Spleen (tissue), 11 donors: ENCODE data around the gene PNPLA6. TPM values are rescaled to one million over a fixed set of nuclear protein-coding genes. Genes with fewer than 3 reads are reported as not detected.

Experiments used
- DNase-seq: peaks from one replicate; pipeline ENCODE4 v3.0.0-alpha.2; 2020
- H3K27ac ChIP-seq, 8 donors: fragments of 200-600 bp; sonication (generic) in 7 of 8; 1 replicate in 4 of 8; 2 replicates in 4 of 8; pipeline versions ENCODE4 v1.5.0 to v1.8.0; 2016 to 2021; ENCODE audit warnings: inconsistent platforms in 4 of 8, mild to moderate bottlenecking in 4 of 8, moderate library complexity in 1 of 8
- H3K27me3 ChIP-seq, 7 donors: fragments of 200-600 bp; sonication (generic) in 6 of 7; replicated peaks in 1 of 7; 1 replicate in 4 of 7; 2 replicates in 3 of 7; pipeline versions ENCODE4 v1.5.0 to v1.8.0; 2016 to 2021; ENCODE audit warnings: inconsistent platforms in 3 of 7, mild to moderate bottlenecking in 1 of 7
- H3K36me3 ChIP-seq, 6 donors: fragments of 200-600 bp; sonication (generic) in 5 of 6; 1 replicate in 4 of 6; 2 replicates in 2 of 6; pipeline versions ENCODE4 v1.5.0 to v1.8.0; 2016 to 2021; ENCODE audit warnings: inconsistent platforms in 2 of 6
- H3K4me1 ChIP-seq, 6 donors: fragments of 200-600 bp; sonication (generic) in 5 of 6; 1 replicate in 3 of 6; 2 replicates in 3 of 6; pipeline versions ENCODE4 v1.5.0 to v1.8.0; 2016 to 2021; ENCODE audit warnings: inconsistent platforms in 3 of 6
- H3K4me3 ChIP-seq, 8 donors: fragments of 200-600 bp; sonication (generic) in 7 of 8; 1 replicate in 4 of 8; 2 replicates in 4 of 8; pipeline versions ENCODE4 v1.5.0 to v1.8.0; 2016 to 2021; ENCODE audit warnings: inconsistent platforms in 4 of 8, mild to moderate bottlenecking in 4 of 8, moderate library complexity in 2 of 8
- H3K9me3 ChIP-seq, 8 donors: fragments of 200-600 bp; sonication (generic) in 7 of 8; 1 replicate in 4 of 8; 2 replicates in 4 of 8; pipeline versions ENCODE4 v1.5.0 to v1.8.0; 2016 to 2021; ENCODE audit warnings: inconsistent platforms in 4 of 8
- POLR2A ChIP-seq, 3 donors: fragments of 450-650 bp; IDR thresholded peaks; one replicate each; pipeline ENCODE4 v1.5.1; 2017; ENCODE audit warnings: antibody characterized with exemption in 3 of 3, mild to moderate bottlenecking in 1 of 3
- POLR2AphosphoS5 ChIP-seq, 3 donors: sonication (generic); formaldehyde crosslinking; IDR thresholded peaks; one replicate each; pipeline ENCODE4 v1.5.1; 2017; ENCODE audit warnings: antibody characterized with exemption in 3 of 3
- WGBS, 5 donors: extraction: QIAGEN DNeasy Blood & Tissue Kit in 3 of 5; methylation state at CpG; one replicate each; pipeline versions ENCODE4 v1.1.5 to v1.1.7; 2013 to 2018; 5-methylcytosine and 5-hydroxymethylcytosine counted together
- intact Hi-C: fragments of 100-400 bp; cut with DNase I; formaldehyde crosslinking; loops from one replicate; pipeline ENCODE4 v1.15.0; 2023; ENCODE audit warnings: low total_unique reads
- polyA plus RNA-seq, 3 donors: library from polyadenylated mRNA; stranded (reverse); fragments of 200-250 nt; gene quantifications; one replicate each; pipeline ENCODE4 v1.2.1, GENCODE V29; 2013
- total RNA-seq, 7 donors: library from RNA; depleted of rRNA in 3 of 7; stranded (reverse); fragments of >200 nt in 3 of 7; fragmentation: NEBNext Ultra II Directional in 4 of 7; extraction: Animal tissue kit (Norgen Biotek cat#: 25700) in 4 of 7; gene quantifications; one replicate each; pipeline versions ENCODE4 v1.1.0 to v1.2.1, GENCODE V29; 2016 to 2021
- TF ChIP-seq, protein P1 (sequence below), 11 experiments: fragments of 200-600 bp in 7 of 11; fragments of 450-650 bp in 4 of 11; sonication (generic) in 4 of 11; IDR thresholded peaks in 8 of 11; conservative IDR thresholded peaks in 3 of 11; 1 replicate in 7 of 11; 2 replicates in 4 of 11; pipeline versions ENCODE4 v1.4.0 to v1.8.0; 2016 to 2021; ENCODE audit warnings: antibody characterized with exemption in 11 of 11, inconsistent platforms in 4 of 11, mild to moderate bottlenecking in 1 of 11
- donor health status: healthy with polysubstance abuse.
- donor health status: DM: no; HTN: no; CAD: no; lungs with moderate emphysema.
- donor health status: DM: no; HTN: no; CAD: no.
- donor health status: Bipolar disorder and iron deficiency.
- donor health status: healthy.
- donor health status: DM: no; HTN: no; CAD: no.
- donor health status: DM: yes; HTN: yes; CAD: no.

The PNPLA6 gene
- total and polyA plus RNA-seq, 10 donors: 51.0 to 225 (median 146) TPM

DNA sequence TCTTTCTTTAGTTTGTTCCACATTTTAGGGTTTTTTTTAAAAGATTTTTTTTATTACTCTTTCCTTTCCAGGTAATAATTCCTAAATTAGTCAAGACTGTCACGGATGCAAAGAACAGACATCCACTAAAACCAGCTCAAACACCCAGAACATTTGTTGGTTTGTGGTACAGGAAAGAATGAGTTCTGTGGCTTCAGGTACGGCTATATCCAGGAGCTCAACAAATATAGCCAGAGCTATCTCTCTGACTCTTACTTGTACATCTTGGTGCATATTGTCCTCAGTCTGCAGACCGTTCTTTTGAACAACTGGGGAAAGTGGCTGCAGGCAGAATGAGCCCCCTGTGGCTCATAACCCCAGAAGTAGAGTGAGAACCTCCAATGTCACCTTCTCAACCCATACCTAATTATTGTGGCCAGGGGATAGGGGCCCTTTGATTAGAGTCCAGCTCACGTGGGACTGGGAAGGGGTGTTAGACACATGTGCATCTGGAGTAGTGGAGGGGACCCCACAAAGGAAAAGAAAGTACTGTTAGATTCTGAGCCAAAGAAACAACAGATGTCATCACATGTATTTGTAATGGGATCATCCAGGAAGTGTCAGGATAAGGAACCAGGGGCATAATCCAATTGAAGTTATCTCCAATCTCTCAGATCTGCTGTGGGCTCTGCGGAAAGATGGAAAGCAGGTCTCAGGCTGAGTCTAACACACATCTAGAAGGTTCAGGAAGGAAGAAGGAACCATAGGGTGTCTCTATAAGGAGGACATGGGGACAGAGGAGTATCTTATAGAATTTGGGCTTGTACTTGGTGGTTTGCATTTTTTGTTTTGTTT lies 21.5 kb upstream of the PNPLA6 start:
- no peak for DNase-seq
- Histone ChIP-seq H3K4me3 (no peak overlapping the region), H3K27ac (no peak overlapping the region), H3K27me3 (peaks cover 0 to 6% (median 0%) of the 10 kb centered on the region in 7 donors), H3K4me1 (peaks cover 0 to 29% (median 15%) of the 10 kb centered on the region in 6 donors), H3K9me3 (no peaks in the 10 kb centered on the region), H3K36me3 (peaks cover 0 to 1% (median 0%) of the 10 kb centered on the region in 6 donors)
- TF ChIP-seq POLR2A (IDR thresholded peaks at IDR 0.05) (no peak), POLR2AphosphoS5 (IDR thresholded peaks at IDR 0.05) (no peak)
- TF ChIP-seq, protein P1, sequence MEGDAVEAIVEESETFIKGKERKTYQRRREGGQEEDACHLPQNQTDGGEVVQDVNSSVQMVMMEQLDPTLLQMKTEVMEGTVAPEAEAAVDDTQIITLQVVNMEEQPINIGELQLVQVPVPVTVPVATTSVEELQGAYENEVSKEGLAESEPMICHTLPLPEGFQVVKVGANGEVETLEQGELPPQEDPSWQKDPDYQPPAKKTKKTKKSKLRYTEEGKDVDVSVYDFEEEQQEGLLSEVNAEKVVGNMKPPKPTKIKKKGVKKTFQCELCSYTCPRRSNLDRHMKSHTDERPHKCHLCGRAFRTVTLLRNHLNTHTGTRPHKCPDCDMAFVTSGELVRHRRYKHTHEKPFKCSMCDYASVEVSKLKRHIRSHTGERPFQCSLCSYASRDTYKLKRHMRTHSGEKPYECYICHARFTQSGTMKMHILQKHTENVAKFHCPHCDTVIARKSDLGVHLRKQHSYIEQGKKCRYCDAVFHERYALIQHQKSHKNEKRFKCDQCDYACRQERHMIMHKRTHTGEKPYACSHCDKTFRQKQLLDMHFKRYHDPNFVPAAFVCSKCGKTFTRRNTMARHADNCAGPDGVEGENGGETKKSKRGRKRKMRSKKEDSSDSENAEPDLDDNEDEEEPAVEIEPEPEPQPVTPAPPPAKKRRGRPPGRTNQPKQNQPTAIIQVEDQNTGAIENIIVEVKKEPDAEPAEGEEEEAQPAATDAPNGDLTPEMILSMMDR (IDR thresholded peaks at IDR 0.05 in 8 of 11, conservative IDR thresholded peaks at IDR 0.05 in 3 of 11): no peak
- 80 to 94% (median 85%) methylated on average over 5 of the region's 5 CpGs for WGBS, 5 donors
- intact Hi-C loops: no loop called here

DNA sequence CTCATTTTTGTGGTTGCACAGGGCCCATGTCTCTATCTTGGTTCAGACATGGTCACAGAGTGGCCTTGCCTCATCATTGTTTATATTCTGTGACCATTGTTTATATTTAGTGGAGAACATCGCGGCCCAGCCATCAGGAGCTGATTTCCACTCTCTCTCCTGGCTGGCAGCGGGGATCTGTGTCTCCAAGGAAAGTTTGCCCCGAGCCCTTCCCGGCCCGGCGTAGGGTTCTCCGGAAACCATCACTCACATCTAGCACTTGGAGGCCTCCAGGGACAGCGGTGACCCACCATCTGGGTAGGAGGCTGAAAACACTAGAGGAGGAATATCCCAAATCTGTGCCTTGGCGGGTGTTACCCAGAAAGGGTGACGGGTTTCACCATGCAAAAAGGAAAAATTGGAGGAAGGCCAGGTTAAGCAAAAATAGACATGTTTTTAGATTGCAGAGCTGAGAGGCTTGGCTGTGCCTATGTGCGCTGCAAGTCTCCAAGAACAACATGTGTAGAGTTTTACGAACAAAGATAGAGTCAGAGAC lies 20.3 kb upstream of the PNPLA6 start:
- Histone ChIP-seq H3K4me3 (peak overlapping the region in 3 of 8 donors; percentile 16 to 75 (median 67)), H3K27me3 (peaks cover 0 to 6% (median 0%) of the 10 kb centered on the region in 7 donors), H3K9me3 (no peaks in the 10 kb centered on the region), H3K27ac (peak overlapping the region in 7 of 8 donors; percentile 60 to 85 (median 70)), H3K4me1 (peaks cover 0 to 33% (median 17%) of the 10 kb centered on the region in 6 donors), H3K36me3 (peaks cover 0 to 13% (median 7%) of the 10 kb centered on the region in 6 donors)
- no peak for DNase-seq
- whole genome bisulfite sequencing, 5 donors: 81 to 84% (median 82%) methylated on average over 13 of the region's 13 CpGs
- TF ChIP-seq, protein P1 (IDR thresholded peaks at IDR 0.05 in 8 of 11, conservative IDR thresholded peaks at IDR 0.05 in 3 of 11): no peak
- TF ChIP-seq POLR2AphosphoS5 (IDR thresholded peaks at IDR 0.05) (no peak), POLR2A (IDR thresholded peaks at IDR 0.05) (no peak)
- intact Hi-C loops: no loop called here

DNA sequence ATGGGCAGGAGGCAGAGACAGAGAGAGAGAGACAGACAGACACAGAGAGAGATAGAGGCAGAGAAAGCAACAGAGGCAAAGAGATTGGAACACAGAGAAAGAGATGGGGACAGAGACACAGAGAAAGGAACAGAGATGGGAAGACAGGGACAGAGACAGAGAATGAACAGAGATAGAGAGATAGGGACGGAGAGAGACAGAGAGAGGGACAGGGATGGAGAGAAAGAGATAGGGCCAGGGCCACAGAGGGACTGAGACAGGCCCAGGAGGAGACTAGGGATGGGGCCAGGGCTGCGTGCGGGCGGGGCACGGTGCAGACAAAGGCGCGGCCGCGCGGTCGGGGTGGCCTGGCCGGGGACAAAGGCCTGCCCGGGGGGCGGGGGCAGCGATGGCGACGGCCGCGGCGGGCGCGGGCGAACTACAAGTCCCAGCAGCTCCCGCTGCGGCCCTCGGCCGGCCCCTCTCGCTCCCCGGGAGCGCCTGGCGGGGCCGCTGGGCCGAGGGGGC lies 19.8 kb upstream of the PNPLA6 start, which contains the start of gene ZNF358:
TSS of gene ZNF358 (plus strand) at position 459 of the 507 bp plus-strand sequence. CDS start 3,140 bp downstream, outside the sequence.
- H3K4me3 ChIP-seq: peak within 1 kb of the TSS; percentile 43 to 75 (median 48)
- TF ChIP-seq, protein P1 (IDR thresholded peaks at IDR 0.05 in 8 of 11, conservative IDR thresholded peaks at IDR 0.05 in 3 of 11): no peak
- peak; percentile 30 to 60 (median 59) for TF ChIP-seq POLR2AphosphoS5 (IDR thresholded peaks at IDR 0.05)
- DNase-seq: peak; percentile 90
- peak within 1 kb of the TSS; percentile 19 to 85 (median 78) for H3K27ac ChIP-seq
- 2 to 50% (median 2%) methylated on average over 1 to 33 of the region's 33 CpGs for WGBS, 5 donors
- H3K4me1 ChIP-seq: peaks cover 0 to 38% (median 19%) of the 10 kb centered on the region in 6 donors
- peaks cover 0 to 6% (median 0%) of the 10 kb centered on the region in 7 donors for H3K27me3 ChIP-seq
- H3K9me3 ChIP-seq: no peaks in the 10 kb centered on the region
- H3K36me3 ChIP-seq: peaks cover 0 to 17% (median 8%) of the 10 kb centered on the region in 6 donors
- intact Hi-C loops: no loop called here
